Measurements from ENCODE around the gene MAN1A2.

DNA sequence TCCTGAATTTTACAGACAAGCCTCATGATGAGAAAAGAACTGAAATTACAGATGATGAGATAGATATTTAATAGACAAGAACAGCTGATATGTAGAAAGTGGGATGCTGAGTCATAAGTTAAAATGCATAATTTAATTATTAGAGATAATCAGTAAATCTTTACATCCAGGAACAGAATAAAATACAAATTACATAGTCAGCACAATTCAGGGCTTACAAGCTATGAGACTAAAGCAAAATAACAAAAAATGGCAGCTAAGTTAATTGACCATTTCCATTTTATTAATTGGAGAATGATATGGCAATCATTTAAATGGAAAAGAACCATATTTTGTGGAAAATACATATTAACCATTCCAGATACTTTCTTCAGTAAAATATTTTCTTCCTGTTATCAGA, 40.2 kb upstream of the MAN1A2 start:
- no peak for TF ChIP-seq POLR2A (IDR thresholded peaks at IDR 0.05)
- no peak for TF ChIP-seq CTCF (IDR thresholded peaks at IDR 0.05)
